WTC11 (cell line): Measurements from ENCODE around the gene CLDN20. TPM values are rescaled to one million over a fixed set of nuclear protein-coding genes. Genes with fewer than 3 reads are reported as not detected.
"Not testable (repeated sequence)": the region's sequence is repeated elsewhere in the genome, so short reads cannot be mapped to it uniquely, and the experiment has no call there.

Source experiments
- ATAC-seq: fragments of 200-7000 bp; cut with Tn5 transposase; 2 replicates; pipeline ENCODE4 v1.10.0; 2021; ENCODE audit warnings: mild to moderate bottlenecking, moderate library complexity
- CTCF ChIA-PET: fragments of 300-600 bp; sonication (Branson Sonifier 250); formaldehyde crosslinking; loops from one replicate; lab custom pipeline; 2021; ENCODE audit warnings: antibody characterized with exemption; lab: Charles Lee
- POLR2A ChIA-PET: fragments of 350-600 bp; sonication (Branson Sonifier 250); formaldehyde crosslinking; loops from one replicate; lab custom pipeline; 2021; ENCODE audit warnings: antibody characterized with exemption; lab: Charles Lee
- DNase-seq: peaks from one replicate; pipeline ENCODE4 v3.0.0; 2021; ENCODE audit warnings: low spot score
- H3K27ac Mint-ChIP-seq: 2 replicates; pipeline ENCODE4 v1.8.0; 2021; ENCODE audit warnings: mixed read lengths
- H3K27me3 Mint-ChIP-seq: 2 replicates; pipeline ENCODE4 v1.8.0; 2021; ENCODE audit warnings: low read depth, mild to moderate bottlenecking, moderate library complexity, mixed read lengths
- H3K36me3 Mint-ChIP-seq: 2 replicates; pipeline ENCODE4 v1.8.0; 2021; ENCODE audit warnings: mixed read lengths
- H3K4me1 Mint-ChIP-seq: 2 replicates; pipeline ENCODE4 v1.8.0; 2022; ENCODE audit warnings: mixed read lengths
- H3K4me3 Mint-ChIP-seq: 2 replicates; pipeline ENCODE4 v1.8.0; 2021; ENCODE audit warnings: mild to moderate bottlenecking, moderate library complexity, mixed read lengths
- H3K9me3 Mint-ChIP-seq: 2 replicates; pipeline ENCODE4 v1.8.0; 2021; ENCODE audit warnings: mixed read lengths
- ATF1 ChIP-seq: sonication (generic); formaldehyde crosslinking; IDR thresholded peaks from 2 replicates; pipeline ENCODE4 v1.8.1; 2023; ENCODE audit warnings: mild to moderate bottlenecking, moderate library complexity, missing genetic modification reagents
- ATF2 ChIP-seq: sonication (generic); formaldehyde crosslinking; IDR thresholded peaks from 2 replicates; pipeline ENCODE4 v1.8.1; 2022; ENCODE audit warnings: low read depth, missing genetic modification reagents, borderline replicate concordance
- CDX4 ChIP-seq: fragments of 250-450 bp; sonication (Bioruptor Pico); IDR thresholded peaks from 2 replicates; pipeline ENCODE4 v1.9.0; 2021; ENCODE audit warnings: moderate library complexity, mild to moderate bottlenecking, inconsistent platforms, borderline replicate concordance
- CREM ChIP-seq: sonication (generic); formaldehyde crosslinking; IDR thresholded peaks from 2 replicates; pipeline ENCODE4 v1.8.1; 2022; ENCODE audit warnings: mild to moderate bottlenecking, missing genetic modification reagents, moderate library complexity
- ELF4 ChIP-seq: sonication (generic); formaldehyde crosslinking; IDR thresholded peaks from 2 replicates; pipeline ENCODE4 v1.8.1; 2022; ENCODE audit warnings: low read depth, mild to moderate bottlenecking, moderate library complexity, missing genetic modification reagents
- ESRRA ChIP-seq: sonication (generic); formaldehyde crosslinking; IDR thresholded peaks from 2 replicates; pipeline ENCODE4 v1.8.1; 2022; ENCODE audit warnings: mild to moderate bottlenecking, missing genetic modification reagents, borderline replicate concordance
- FOXK1 ChIP-seq: sonication (generic); formaldehyde crosslinking; IDR thresholded peaks from 2 replicates; pipeline ENCODE4 v1.8.0; 2022; ENCODE audit warnings: mild to moderate bottlenecking, moderate library complexity, missing genetic modification reagents
- GTF2I ChIP-seq: fragments of 250-450 bp; sonication (Bioruptor Pico); conservative IDR thresholded peaks from 2 replicates; pipeline ENCODE4 v1.4.0; 2021; ENCODE audit warnings: mild to moderate bottlenecking
- IRF2 ChIP-seq: sonication (generic); formaldehyde crosslinking; IDR thresholded peaks from 2 replicates; pipeline ENCODE4 v1.8.0; 2022; ENCODE audit warnings: low read depth, missing genetic modification reagents, borderline replicate concordance
- JUN ChIP-seq: sonication (generic); formaldehyde crosslinking; IDR thresholded peaks from 2 replicates; pipeline ENCODE4 v1.8.0; 2023; ENCODE audit warnings: mild to moderate bottlenecking, missing genetic modification reagents
- NR1H2 ChIP-seq: sonication (generic); formaldehyde crosslinking; IDR thresholded peaks from 2 replicates; pipeline ENCODE4 v1.9.0; 2021; ENCODE audit warnings: mild to moderate bottlenecking, moderate library complexity, missing genetic modification reagents
- NR2C2 ChIP-seq: sonication (generic); formaldehyde crosslinking; IDR thresholded peaks from 2 replicates; pipeline ENCODE4 v1.8.0; 2022; ENCODE audit warnings: mild to moderate bottlenecking, missing genetic modification reagents
- SMAD4 ChIP-seq: sonication (generic); formaldehyde crosslinking; IDR thresholded peaks from 2 replicates; pipeline ENCODE4 v1.8.0; 2022; ENCODE audit warnings: mild to moderate bottlenecking, missing genetic modification reagents
- USF1 ChIP-seq: sonication (generic); formaldehyde crosslinking; IDR thresholded peaks from 2 replicates; pipeline ENCODE4 v1.8.0; 2022; ENCODE audit warnings: mild to moderate bottlenecking, missing genetic modification reagents
- ZBTB43 ChIP-seq: sonication (generic); formaldehyde crosslinking; IDR thresholded peaks from 2 replicates; pipeline ENCODE4 v1.8.1; 2023; ENCODE audit warnings: mild to moderate bottlenecking, missing genetic modification reagents
- ZNF219 ChIP-seq: sonication (generic); formaldehyde crosslinking; IDR thresholded peaks from 2 replicates; pipeline ENCODE4 v1.8.0; 2023; ENCODE audit warnings: missing genetic modification reagents, mild to moderate bottlenecking, borderline replicate concordance
- ZNF396 ChIP-seq: fragments of 250-450 bp; sonication (Bioruptor Pico); IDR thresholded peaks from 2 replicates; pipeline ENCODE4 v1.8.0; 2021; ENCODE audit warnings: mild to moderate bottlenecking, moderate library complexity, borderline replicate concordance
- ZNF416 ChIP-seq: fragments of 250-450 bp; sonication (Bioruptor Pico); IDR thresholded peaks from 2 replicates; pipeline ENCODE4 v1.9.0; 2021; ENCODE audit warnings: mild to moderate bottlenecking, inconsistent platforms
- ZNF512 ChIP-seq: sonication (generic); formaldehyde crosslinking; IDR thresholded peaks from 2 replicates; pipeline ENCODE4 v1.8.1; 2022; ENCODE audit warnings: missing genetic modification reagents, borderline replicate concordance
- ZNF671 ChIP-seq: fragments of 250-450 bp; sonication (Bioruptor Pico); IDR thresholded peaks from 2 replicates; pipeline ENCODE4 v1.8.0; 2021; ENCODE audit warnings: mild to moderate bottlenecking
- total RNA-seq: library from RNA; stranded (reverse); gene quantifications from 3 replicates; pipeline ENCODE4 v1.2.3, GENCODE V29; 2021
- TF ChIP-seq, protein P1 (sequence below): fragments of 250-450 bp; sonication (Bioruptor Pico); IDR thresholded peaks from 2 replicates; pipeline ENCODE4 v1.9.0; 2021; ENCODE audit warnings: mild to moderate bottlenecking
- TF ChIP-seq, protein P2 (sequence below): sonication (generic); formaldehyde crosslinking; conservative IDR thresholded peaks from 2 replicates; pipeline ENCODE4 v1.8.1; 2022; ENCODE audit warnings: mild to moderate bottlenecking, missing genetic modification reagents

The CLDN20 gene
- total RNA-seq, 1 experiment from 2014 or later, result not detected

GRCh38 chr6:155215906-155216305 lies 47.9 kb upstream of the CLDN20 start (continued):
- no peak for TF ChIP-seq SMAD4 (CRISPR knock-in tag)
- no peak for TF ChIP-seq CDX4
- TF ChIP-seq IRF2 (CRISPR knock-in tag), result no peak
- no peak for TF ChIP-seq FOXK1 (CRISPR knock-in tag)
- TF ChIP-seq GTF2I, result no peak
- TF ChIP-seq ZNF416 (CRISPR knock-in tag), result no peak
- no peak for TF ChIP-seq USF1 (CRISPR knock-in tag)
- no peak for TF ChIP-seq ZNF219 (CRISPR knock-in tag)
- TF ChIP-seq, protein P1, sequence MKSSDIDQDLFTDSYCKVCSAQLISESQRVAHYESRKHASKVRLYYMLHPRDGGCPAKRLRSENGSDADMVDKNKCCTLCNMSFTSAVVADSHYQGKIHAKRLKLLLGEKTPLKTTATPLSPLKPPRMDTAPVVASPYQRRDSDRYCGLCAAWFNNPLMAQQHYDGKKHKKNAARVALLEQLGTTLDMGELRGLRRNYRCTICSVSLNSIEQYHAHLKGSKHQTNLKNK (CRISPR knock-in tag), result no peak
- no peak for TF ChIP-seq JUN (CRISPR knock-in tag)
- TF ChIP-seq ATF2 (CRISPR knock-in tag), result no peak
- TF ChIP-seq NR1H2 (CRISPR knock-in tag), result no peak

DNA sequence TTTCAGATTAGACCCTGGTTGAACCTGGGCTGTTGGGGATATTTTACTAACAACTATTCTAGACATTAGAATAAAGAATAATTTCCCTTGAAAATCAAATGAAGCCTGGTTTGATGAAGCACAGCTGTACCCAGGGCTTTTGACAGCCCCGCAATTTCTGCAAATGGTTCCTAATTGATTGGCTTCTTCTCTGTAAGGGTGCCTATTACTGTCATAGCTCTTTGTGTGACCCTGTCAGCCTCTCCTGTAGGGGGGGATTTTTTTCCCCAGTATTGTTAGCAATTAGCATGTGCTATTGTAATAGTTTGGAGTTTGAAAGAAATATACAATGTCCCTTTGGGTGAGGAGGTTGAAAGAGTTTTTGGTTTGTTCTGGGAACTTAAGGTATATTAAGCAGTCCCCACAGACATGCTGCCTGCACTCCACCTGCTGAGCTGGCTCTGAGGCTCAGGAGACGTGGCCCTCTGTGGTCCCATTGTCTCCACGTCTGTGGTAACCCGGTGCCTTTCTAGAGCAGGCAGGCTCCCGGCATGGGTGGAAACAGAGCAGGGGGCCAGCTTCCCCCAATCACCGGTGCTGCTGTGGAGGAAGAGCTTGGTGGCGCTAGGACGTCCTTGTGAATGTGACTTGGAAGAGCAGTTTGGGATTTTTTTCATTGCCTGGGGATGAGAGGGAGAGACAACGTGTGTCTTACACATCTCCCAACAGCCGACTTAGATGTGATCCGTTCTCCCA lies 47.3 kb upstream of the CLDN20 start:
- Mint-ChIP-seq H3K9me3 (peaks cover 10% of the 10 kb centered on the region), H3K4me1 (peaks cover 15% of the 10 kb centered on the region), H3K36me3 (peaks cover 12% of the 10 kb centered on the region)
- peak; percentile 83 for ATAC-seq
- POLR2A ChIA-PET, result no interaction called here
- no peak for TF ChIP-seq NR1H2 (CRISPR knock-in tag)
- TF ChIP-seq, all 79 proteins: peak for 0
- no peak overlapping the region for H3K4me3 Mint-ChIP-seq
- CTCF ChIA-PET, result interaction anchor here (1.0 to 1.5 kb wide), 5 partner anchors 9 to 64 kb away, joined by 3 to 5 read pairs (median 4); no protein-coding TSS in a partner anchor
- peak; percentile 33 for DNase-seq
- H3K27ac Mint-ChIP-seq, result peak overlapping the region; percentile 3; the same call in 1 of the 2 replicates
- H3K27me3 Mint-ChIP-seq, result no peaks in the 10 kb centered on the region

DNA sequence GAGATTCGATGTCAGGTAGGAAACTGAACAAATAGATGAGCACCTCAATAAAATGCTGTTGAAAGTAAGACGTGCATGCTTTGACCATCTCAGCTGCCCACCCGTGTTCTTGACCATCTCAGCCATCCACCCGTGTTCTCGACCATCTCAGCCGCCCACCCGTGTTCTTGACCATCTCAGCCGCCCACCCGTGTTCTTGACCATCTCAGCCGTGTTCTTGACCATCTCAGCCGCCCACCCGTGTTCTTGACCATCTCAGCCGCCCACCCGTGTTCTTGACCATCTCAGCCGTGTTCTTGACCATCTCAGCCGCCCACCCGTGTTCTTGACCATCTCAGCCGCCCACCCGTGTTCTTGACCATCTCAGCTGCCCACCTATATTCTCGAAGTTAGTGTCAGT lies 45.1 kb upstream of the CLDN20 start:
- H3K27me3 Mint-ChIP-seq, ATAC-seq, CTCF ChIA-PET, DNase-seq, H3K27ac Mint-ChIP-seq, H3K9me3 Mint-ChIP-seq, H3K4me3 Mint-ChIP-seq, POLR2A ChIA-PET, H3K36me3 Mint-ChIP-seq: not testable (repeated sequence)
- H3K4me1 Mint-ChIP-seq, result peaks cover 18% of the 10 kb centered on the region

GRCh38 chr6:155219299-155219698 lies 44.5 kb upstream of the CLDN20 start:
- Mint-ChIP-seq H3K27ac (no peak overlapping the region), H3K9me3 (no peaks in the 10 kb centered on the region), H3K27me3 (no peaks in the 10 kb centered on the region), H3K36me3 (no peaks in the 10 kb centered on the region), H3K4me3 (no peak overlapping the region), H3K4me1 (peaks cover 22% of the 10 kb centered on the region)
- DNase-seq (no peak), ATAC-seq (no peak)
- ChIA-PET CTCF (no interaction called here), POLR2A (no interaction called here)
- no peak for TF ChIP-seq ELF4 (CRISPR knock-in tag)
- no peak for TF ChIP-seq ZNF671 (CRISPR knock-in tag)
- TF ChIP-seq ESRRA (CRISPR knock-in tag), result no peak
- TF ChIP-seq CREM, result no peak
- TF ChIP-seq ATF2 (CRISPR knock-in tag), result no peak
- TF ChIP-seq ZBTB43 (CRISPR knock-in tag), result no peak
- TF ChIP-seq ZNF396, result no peak
- TF ChIP-seq ATF1 (CRISPR knock-in tag), result no peak
- TF ChIP-seq, protein P2, sequence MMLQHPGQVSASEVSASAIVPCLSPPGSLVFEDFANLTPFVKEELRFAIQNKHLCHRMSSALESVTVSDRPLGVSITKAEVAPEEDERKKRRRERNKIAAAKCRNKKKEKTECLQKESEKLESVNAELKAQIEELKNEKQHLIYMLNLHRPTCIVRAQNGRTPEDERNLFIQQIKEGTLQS (CRISPR knock-in tag), result no peak
- no peak for TF ChIP-seq NR2C2 (CRISPR knock-in tag)
- TF ChIP-seq ZNF512 (CRISPR knock-in tag), result no peak
